Forelimb muscle (tissue), 1 donor: ENCODE results near the gene BTG3. TPM values are rescaled to one million over a fixed set of nuclear protein-coding genes. Genes with fewer than 3 reads are reported as not detected.
A peak's percentile ranks its signal among the peaks of the same experiment; 100 is the strongest.

ENCODE experiments used
- DNase-seq: peaks from one replicate; pipeline ENCODE4 v3.0.0-alpha.2; 2013; ENCODE audit warnings: low read depth
- polyA plus RNA-seq: library from polyadenylated mRNA; unstranded; fragments of 120-200 nt; gene quantifications from one replicate; pipeline ENCODE4 v1.2.1, GENCODE V29; 2013; ENCODE audit not compliant: insufficient read length

Gene BTG3
- polyA plus RNA-seq, result 32.2 TPM

GRCh38 chr21:17612565-17613241 lies at the start of gene BTG3:
Gene BTG3, minus strand, starts transcription at chr21:17612901. Its CDS starts 3,757 bp downstream, at chr21:17609144.
- DNase-seq, result peak; percentile 44

GRCh38 chr21:17660862-17661261 lies 48.2 kb upstream of the BTG3 start:
- DNase-seq, result no peak

GRCh38 chr21:17660452-17660851 lies 47.8 kb upstream of the BTG3 start:
- no peak for DNase-seq

GRCh38 chr21:17658931-17659330 lies 46.2 kb upstream of the BTG3 start:
- no peak for DNase-seq

GRCh38 chr21:17651526-17651925 lies 38.8 kb upstream of the BTG3 start:
- DNase-seq, result no peak

GRCh38 chr21:17650292-17650691 lies 37.6 kb upstream of the BTG3 start:
- DNase-seq, result no peak

- no peak for DNase-seq
Measured at GRCh38 chr21:17646790-17647189, 34.1 kb upstream of the BTG3 start.

GRCh38 chr21:17644186-17644585 lies 31.5 kb upstream of the BTG3 start:
- no peak for DNase-seq

GRCh38 chr21:17640821-17641220 lies 28.1 kb upstream of the BTG3 start:
- DNase-seq, result no peak

- no peak for DNase-seq
Measured at GRCh38 chr21:17636711-17637110, 24.0 kb upstream of the BTG3 start.

GRCh38 chr21:17631195-17631594 lies 18.5 kb upstream of the BTG3 start:
- DNase-seq, result no peak

- no peak for DNase-seq
Measured at GRCh38 chr21:17622018-17622417, 9.3 kb upstream of the BTG3 start.

- DNase-seq, result peak; percentile 26
Measured at GRCh38 chr21:17616831-17617230, 4.1 kb upstream of the BTG3 start.

- peak; percentile 20 for DNase-seq
Measured at GRCh38 chr21:17613242-17613676, 558 bp upstream of the BTG3 start.

- DNase-seq, result no peak
Measured at GRCh38 chr21:17612023-17612564, 607 bp downstream of the BTG3 start.

- DNase-seq, result peak; percentile 82
Measured at GRCh38 chr21:17611414-17612022, 1.2 kb downstream of the BTG3 start.

GRCh38 chr21:17610911-17611310 lies 1.8 kb downstream of the BTG3 start:
- DNase-seq, result peak; percentile 16

- DNase-seq, result no peak
Measured at GRCh38 chr21:17609681-17610080, 3.0 kb downstream of the BTG3 start.

- DNase-seq, result no peak
Measured at GRCh38 chr21:17607684-17608083, 5.0 kb downstream of the BTG3 start.

GRCh38 chr21:17602874-17603273 lies 9.8 kb downstream of the BTG3 start:
- DNase-seq, result no peak

- DNase-seq, result no peak
Measured at GRCh38 chr21:17598437-17598836, 14.3 kb downstream of the BTG3 start.

GRCh38 chr21:17597680-17598079 lies 15.0 kb downstream of the BTG3 start:
- no peak for DNase-seq

- no peak for DNase-seq
Measured at GRCh38 chr21:17590430-17590829, 22.3 kb downstream of the BTG3 start.
